NB4 (cell line): ENCODE measurements around the gene INSYN2A.

Experiments used
- POLR2A ChIP-seq: IDR thresholded peaks from 2 replicates; pipeline ENCODE4 v1.6.1; 2011; ENCODE audit warnings: mild to moderate bottlenecking; ENCODE audit not compliant: insufficient read length; ENCODE audit errors: extremely low read depth
- TF ChIP-seq, protein P1 (sequence below): IDR thresholded peaks from one replicate; pipeline ENCODE4 v1.5.1; 2012; ENCODE audit warnings: low read depth, low read length

DNA sequence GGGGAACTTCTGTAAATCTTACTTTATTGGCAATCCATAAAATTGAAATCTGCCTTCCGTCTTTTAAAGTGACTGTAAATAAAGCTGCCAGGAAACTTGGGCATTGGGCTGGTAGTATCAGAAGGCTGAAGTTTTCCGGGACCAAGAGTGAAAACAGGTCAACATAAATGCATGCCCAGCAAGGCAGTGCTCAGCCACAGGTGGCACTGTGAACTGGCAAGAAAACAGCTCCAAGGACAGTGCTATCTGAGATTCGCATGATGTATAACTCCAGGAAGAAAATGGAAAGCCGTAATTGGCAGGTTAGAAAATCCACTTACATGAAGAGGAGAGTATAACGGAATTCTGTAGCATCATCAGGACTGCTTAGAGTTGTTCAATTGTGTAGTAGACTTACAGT lies 1.9 kb upstream of the INSYN2A start:
- no peak for TF ChIP-seq POLR2A
- TF ChIP-seq, protein P1, sequence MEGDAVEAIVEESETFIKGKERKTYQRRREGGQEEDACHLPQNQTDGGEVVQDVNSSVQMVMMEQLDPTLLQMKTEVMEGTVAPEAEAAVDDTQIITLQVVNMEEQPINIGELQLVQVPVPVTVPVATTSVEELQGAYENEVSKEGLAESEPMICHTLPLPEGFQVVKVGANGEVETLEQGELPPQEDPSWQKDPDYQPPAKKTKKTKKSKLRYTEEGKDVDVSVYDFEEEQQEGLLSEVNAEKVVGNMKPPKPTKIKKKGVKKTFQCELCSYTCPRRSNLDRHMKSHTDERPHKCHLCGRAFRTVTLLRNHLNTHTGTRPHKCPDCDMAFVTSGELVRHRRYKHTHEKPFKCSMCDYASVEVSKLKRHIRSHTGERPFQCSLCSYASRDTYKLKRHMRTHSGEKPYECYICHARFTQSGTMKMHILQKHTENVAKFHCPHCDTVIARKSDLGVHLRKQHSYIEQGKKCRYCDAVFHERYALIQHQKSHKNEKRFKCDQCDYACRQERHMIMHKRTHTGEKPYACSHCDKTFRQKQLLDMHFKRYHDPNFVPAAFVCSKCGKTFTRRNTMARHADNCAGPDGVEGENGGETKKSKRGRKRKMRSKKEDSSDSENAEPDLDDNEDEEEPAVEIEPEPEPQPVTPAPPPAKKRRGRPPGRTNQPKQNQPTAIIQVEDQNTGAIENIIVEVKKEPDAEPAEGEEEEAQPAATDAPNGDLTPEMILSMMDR: no peak
